ENCODE results near the gene PAX6. TPM values are rescaled to one million over a fixed set of nuclear protein-coding genes. Genes with fewer than 3 reads are reported as not detected.

The PAX6 gene
- total RNA-seq, 1 experiment from 2014 or later: 0.13 TPM

GRCh38 chr11:31824332-31824878 lies 13.3 kb upstream of the PAX6 start:
- DNase-seq (ENCODE audit: low read depth, low spot score): no peak
- in situ Hi-C loops (cut with HindIII; ENCODE audit: low pct_unique_long_range_greater_than_20kb, low sequenced_read_pairs): no loop called here

DNA sequence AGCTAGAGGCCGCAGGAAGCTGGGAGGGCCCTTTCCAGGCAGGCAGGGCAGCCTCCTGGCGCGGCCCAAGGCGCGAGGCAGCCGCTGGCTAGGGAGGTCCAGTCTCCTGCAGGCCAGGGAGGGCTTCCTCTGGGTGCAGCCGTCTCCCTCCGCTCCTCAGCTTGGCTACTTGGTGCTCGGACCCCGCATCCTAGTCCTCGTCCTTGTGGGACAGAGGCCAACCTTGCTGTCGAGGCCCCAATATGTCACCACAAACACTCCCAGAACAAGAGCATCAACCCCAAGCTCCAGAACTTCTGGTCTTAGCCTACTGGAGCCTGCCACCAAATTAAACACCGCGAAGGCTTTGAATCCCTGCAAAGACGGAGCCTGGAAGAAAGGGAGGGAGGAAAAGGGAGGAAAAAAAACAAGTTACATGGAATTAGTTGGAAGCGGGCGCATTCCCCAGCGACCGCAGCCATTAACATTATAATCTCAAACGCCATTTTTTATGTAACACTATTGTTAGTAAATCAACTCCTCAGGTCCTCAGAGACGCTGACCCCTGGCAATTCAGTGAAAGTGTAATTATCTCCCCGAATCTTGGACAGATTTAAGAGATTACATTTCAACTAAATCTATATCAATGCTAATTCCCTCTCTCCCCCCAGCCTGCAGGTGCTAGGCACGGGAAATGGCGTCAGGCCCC lies 12.7 kb upstream of the PAX6 start:
- DNase-seq (ENCODE audit: low read depth, low spot score): no peak
- in situ Hi-C loops (cut with HindIII; ENCODE audit: low pct_unique_long_range_greater_than_20kb, low sequenced_read_pairs): no loop called here

DNA sequence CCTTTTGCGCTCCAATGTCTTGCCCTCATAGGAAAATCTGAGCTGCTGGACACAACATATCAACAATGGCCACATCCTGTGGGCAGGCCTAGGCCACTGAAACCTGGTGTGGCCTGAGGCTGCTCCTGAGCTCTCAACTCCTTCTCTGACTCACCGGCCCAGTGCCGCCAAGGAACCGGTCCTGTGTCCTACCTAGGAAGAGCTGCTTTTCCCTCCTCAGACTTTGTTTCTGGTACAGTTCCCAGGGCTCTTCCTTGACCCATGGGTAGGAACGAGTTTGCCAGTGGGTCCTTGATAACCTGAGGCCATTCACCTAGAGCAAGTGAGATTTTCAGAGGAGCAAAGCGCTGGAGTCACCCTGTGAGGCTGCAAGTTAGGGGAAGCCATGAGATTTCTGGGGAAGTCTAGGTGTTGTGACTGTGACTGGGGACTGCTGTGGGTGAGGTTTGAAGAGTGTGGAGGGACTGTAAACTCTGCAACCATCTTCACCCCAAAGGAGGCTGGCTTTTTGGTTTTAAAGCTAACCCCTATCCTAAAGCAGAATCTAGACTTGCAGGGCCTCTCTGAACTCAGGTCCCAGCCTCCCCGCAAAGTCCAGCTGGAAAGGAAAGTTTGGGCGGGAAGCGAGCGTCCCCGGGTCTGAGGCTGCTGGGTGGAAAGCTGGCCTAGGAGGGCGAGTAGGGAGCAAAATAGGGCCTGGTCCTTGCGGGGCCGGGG lies 12.0 kb upstream of the PAX6 start:
- in situ Hi-C loops (cut with HindIII; ENCODE audit: low pct_unique_long_range_greater_than_20kb, low sequenced_read_pairs): no loop called here
- no peak for DNase-seq (ENCODE audit: low read depth, low spot score)

- DNase-seq (ENCODE audit: low read depth, low spot score): no peak
- in situ Hi-C loops (cut with HindIII; ENCODE audit: low pct_unique_long_range_greater_than_20kb, low sequenced_read_pairs): no loop called here
Observed at GRCh38 chr11:31822175-31822926, 11.2 kb upstream of the PAX6 start.

DNA sequence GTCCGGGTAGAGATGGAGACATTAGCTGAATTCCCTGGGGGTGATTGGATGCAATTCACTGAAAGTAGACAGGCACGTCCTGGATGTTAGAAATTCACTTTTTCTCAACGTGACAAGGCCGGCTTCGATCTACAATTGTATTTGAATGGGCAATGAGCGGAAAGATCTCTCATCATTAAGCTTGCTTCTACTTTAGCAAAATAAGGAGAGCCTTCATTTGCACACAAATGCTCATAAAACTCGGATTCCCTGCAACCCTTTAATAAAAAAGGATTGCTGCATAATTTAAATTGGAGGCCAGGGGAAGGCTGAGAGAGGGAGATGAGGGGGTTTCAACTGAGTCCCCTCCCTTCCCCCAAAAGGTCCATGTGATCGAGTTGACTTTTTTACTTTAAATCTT lies 10.6 kb upstream of the PAX6 start:
- no peak for DNase-seq (ENCODE audit: low read depth, low spot score)
- in situ Hi-C loops (cut with HindIII; ENCODE audit: low pct_unique_long_range_greater_than_20kb, low sequenced_read_pairs): no loop called here

DNA sequence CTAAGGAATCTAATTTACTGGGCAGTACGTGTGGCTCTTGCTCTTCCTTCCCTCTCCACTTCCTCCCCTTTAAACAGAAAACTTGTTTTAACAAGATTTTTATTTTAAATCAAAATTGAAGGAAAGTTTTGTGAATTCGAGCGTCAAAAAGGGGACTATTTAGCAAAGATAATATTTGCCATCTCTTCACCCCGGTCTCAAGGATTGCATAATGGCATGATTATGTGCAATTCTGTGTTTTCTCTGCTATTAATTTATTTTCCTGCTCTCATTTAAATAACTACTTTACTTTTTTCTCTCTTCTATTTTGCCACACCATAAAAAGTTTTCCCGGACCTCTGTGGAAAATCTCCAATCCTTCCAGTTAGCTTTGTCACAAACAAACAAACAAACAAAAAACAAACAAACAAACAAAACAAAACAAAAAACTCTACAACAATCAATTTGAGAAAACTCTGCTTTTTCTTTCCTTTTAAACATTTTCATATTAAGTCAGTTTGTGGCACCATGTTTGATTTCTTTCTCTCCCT lies 10.2 kb upstream of the PAX6 start:
- in situ Hi-C loops (cut with HindIII; ENCODE audit: low pct_unique_long_range_greater_than_20kb, low sequenced_read_pairs): no loop called here
- DNase-seq (ENCODE audit: low read depth, low spot score): no peak

DNA sequence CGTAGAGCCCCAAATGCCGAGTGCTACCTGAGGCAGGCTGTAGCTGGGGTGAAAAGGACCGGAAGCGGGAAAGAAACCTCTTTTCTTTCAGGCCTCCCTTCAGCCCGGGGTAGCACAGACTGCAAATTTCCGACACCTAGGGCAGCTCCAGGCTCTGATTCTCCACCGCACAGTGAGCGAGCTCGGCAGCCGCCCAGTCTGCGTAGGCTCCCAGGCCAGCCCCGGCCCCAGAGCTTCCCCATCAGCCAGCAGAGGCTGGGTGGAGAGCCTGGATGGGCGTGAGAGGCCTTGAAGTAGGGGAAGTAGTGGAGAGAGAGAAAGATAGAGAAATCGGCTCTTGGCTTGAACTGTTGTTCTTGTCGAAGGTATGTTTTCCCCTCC lies 9.3 kb upstream of the PAX6 start:
- in situ Hi-C loops (cut with HindIII; ENCODE audit: low pct_unique_long_range_greater_than_20kb, low sequenced_read_pairs): no loop called here
- no peak for DNase-seq (ENCODE audit: low read depth, low spot score)

- in situ Hi-C loops (cut with HindIII; ENCODE audit: low pct_unique_long_range_greater_than_20kb, low sequenced_read_pairs): no loop called here
- no peak for DNase-seq (ENCODE audit: low read depth, low spot score)
Observed at GRCh38 chr11:31819621-31820437, 8.7 kb upstream of the PAX6 start.

DNA sequence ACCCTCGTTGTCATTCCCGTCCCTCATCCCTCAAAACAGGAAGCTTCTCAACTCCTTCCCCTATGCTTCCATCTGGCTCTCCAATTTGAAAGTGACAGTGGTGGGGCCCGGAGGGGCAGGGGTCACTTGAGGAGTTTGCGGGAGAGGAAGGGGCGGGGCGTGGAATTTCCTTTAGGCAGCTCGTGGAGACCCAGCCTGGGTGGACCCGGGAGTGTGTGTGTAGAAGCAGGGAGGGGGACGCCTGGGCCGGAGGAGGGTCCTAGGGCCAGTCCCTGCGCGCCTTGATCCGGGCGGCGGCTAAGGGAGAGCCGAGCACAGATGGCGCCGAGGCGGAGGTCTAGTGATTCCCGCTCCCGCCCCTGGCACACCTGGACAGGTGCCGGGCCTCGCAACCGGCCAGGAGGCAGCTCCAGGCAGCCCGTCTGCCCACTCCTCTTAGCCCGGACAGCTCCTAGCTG lies 7.8 kb upstream of the PAX6 start:
- no peak for DNase-seq (ENCODE audit: low read depth, low spot score)
- in situ Hi-C loops (cut with HindIII; ENCODE audit: low pct_unique_long_range_greater_than_20kb, low sequenced_read_pairs): no loop called here

DNA sequence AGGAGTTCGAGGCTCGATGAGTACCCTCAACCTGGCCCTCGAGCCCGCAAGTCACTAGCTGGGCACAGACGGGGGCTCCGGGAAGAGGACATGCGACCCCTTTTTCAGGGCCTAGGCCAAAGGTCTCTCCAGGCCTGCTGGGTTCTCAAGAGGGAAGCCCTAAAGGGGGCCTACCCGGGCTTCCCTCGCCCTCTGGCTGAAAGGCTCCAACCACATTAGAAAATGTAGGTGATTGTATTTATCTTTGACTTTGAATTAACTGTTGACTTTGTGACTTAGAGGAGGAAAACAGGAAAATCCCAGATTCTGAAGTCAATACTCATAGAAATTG lies 7.3 kb upstream of the PAX6 start:
- in situ Hi-C loops (cut with HindIII; ENCODE audit: low pct_unique_long_range_greater_than_20kb, low sequenced_read_pairs): no loop called here
- DNase-seq (ENCODE audit: low read depth, low spot score): no peak

- in situ Hi-C loops (cut with HindIII; ENCODE audit: low pct_unique_long_range_greater_than_20kb, low sequenced_read_pairs): no loop called here
Observed at GRCh38 chr11:31817621-31818424, 6.7 kb upstream of the PAX6 start.

GRCh38 chr11:31817054-31817620 lies 6.0 kb upstream of the PAX6 start:
- in situ Hi-C loops (cut with HindIII; ENCODE audit: low pct_unique_long_range_greater_than_20kb, low sequenced_read_pairs): no loop called here
- DNase-seq (ENCODE audit: low read depth, low spot score): no peak

More at GRCh38 chr11:31817621-31818424, 6.7 kb upstream of the PAX6 start:
- DNase-seq (ENCODE audit: low read depth, low spot score): no peak

DNA sequence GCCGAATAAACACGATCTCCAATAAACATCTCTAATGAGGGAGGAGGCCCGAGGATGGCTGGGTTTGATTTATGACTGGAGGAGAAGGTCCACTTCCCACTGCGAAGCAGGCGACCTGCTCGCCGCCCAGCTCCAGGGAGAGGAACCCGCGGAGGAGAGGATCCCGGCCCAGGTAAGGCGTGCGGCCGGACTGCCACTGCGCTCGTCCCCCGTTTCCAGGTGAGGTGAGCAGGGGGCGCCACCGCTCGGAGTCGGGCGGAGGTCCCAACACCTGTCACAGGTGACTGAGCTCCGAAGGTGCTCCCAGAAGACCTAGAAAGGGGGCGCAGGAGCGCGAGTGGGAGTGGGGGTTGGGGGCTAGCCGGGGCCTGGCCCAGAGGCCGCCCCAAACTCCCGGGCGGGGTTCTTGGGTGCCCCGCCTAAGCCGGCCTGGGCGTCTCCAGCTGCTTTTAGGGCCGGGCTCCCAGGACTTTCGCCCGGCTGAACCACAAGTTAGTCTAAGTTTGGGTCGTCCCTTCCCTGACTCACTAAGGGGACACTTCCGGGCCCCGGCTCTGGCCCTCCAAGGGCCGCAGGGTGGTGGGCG lies 5.4 kb upstream of the PAX6 start:
- in situ Hi-C loops (cut with HindIII; ENCODE audit: low pct_unique_long_range_greater_than_20kb, low sequenced_read_pairs): no loop called here
- DNase-seq (ENCODE audit: low read depth, low spot score): no peak

DNA sequence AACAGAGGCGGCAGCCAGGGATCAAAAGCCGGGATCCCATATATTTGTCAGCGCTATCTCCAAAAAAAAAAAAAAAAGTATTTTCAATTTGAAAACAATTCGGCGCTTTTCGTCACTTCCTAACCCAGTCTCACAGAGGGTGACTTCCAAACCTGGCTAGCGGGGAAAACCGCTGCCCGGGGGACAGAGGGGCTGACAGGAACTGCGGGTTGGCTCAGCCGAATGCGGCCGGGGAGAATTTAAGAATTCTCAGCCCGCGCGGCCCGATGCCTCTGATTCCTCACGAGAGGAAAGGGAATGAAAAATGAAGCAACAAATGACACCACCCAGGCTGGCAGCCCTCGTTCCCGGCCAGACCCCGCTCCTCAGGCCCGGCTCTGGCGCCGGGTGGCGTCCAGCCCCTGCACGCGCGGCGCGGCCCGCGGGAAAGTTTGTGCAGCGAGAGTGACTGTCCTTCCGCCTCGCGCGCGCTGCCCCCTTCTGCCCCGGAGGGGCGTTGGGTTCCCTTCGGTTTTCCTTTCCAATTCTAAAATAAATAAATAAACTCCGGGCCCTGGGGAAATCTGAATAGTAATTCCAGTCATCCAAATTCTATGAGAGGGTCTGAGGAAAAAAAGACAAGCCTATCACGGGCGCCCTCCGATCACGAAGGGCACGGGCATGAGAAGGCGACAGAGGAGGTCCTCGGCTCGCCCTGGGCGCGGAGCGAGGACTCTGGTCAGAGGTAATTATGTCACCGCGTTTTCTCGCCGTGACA lies 4.8 kb upstream of the PAX6 start:
- in situ Hi-C loops (cut with HindIII; ENCODE audit: low pct_unique_long_range_greater_than_20kb, low sequenced_read_pairs): no loop called here
- no peak for DNase-seq (ENCODE audit: low read depth, low spot score)

DNA sequence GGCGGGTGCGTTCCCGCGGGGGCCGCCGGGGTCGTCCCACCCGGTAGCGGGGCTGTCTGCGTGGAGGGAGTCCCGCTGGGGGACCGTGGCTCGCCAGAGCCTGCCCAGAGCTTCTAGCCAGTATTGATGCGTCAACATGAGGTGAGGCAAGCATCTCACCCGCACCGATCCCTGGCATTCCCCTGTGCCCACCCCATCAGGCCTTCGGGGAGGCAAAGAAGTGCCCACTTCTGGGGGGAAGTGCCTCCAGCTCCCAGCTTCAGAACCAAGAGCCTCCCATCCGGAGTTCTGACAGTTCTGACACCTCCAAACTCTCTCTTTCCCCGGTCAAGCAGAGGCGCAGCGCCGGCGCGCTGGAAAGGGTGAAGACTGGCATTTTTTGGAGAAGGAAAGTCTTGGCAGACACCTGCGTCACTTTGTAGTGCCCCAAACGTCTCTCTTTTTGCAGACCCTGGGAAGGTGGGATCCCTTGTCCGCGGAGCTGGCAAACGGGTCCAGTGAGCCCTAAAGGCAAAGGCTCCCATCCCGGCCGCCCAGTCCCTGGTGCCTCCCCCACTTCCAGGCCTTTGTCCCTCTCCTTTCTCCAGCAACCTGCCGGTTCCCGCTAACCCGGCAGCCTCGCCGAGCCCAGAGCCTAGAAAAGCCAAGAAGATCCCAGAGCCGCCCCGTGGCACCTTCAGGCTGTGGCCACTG lies 3.2 kb upstream of the PAX6 start:
- DNase-seq (ENCODE audit: low read depth, low spot score): no peak
- in situ Hi-C loops (cut with HindIII; ENCODE audit: low pct_unique_long_range_greater_than_20kb, low sequenced_read_pairs): no loop called here

Measured in SK-MEL-5 (cell line).